RWPE1 (cell line): ENCODE measurements around the gene DGKI.

Experiments
- CTCF ChIA-PET: fragments of 350-600 bp; sonication (Branson Sonifier 250); formaldehyde crosslinking; extraction: SDS; loops from one replicate; lab custom pipeline; 2021; lab: Yijun Ruan, JAX
- POLR2A ChIA-PET: fragments of 400-600 bp; formaldehyde crosslinking; extraction: SDS; loops from one replicate; lab custom pipeline; 2020; ENCODE audit warnings: antibody characterized with exemption; ENCODE audit not compliant: low non-redundant PET; lab: Yijun Ruan, JAX
- DNase-seq: peaks from one replicate; pipeline ENCODE4 v3.0.0; 2012; ENCODE audit warnings: low spot score
- H3K27ac ChIP-seq: fragments of 450-650 bp; 2 replicates; pipeline ENCODE4 v1.5.1; 2017
- CTCF ChIP-seq: fragments of 450-650 bp; conservative IDR thresholded peaks from 2 replicates; pipeline ENCODE4 v1.5.1; 2017; ENCODE audit warnings: low read depth, mild to moderate bottlenecking

DGKI gene

DNA sequence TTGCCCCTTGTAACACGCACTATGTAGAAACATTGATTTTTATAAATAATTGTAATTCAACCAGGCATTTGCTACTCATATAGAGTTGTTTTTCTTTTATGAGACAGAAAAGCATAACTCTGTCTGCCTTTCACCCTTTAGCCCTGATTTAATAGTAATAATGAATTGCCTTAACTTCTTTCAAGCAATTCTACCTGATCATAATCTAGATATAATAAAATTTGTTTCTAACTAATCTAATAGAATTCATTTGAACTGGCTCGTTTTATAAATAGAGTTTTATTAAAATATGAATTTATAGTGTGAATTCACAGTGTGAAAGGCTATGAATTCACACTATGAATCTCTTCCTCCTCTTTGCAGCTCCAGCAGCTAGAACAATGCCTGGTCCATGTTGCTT lies 319.1 kb downstream of the DGKI start:
- H3K27ac ChIP-seq = no peak overlapping the region
- no peak for TF ChIP-seq CTCF
- POLR2A ChIA-PET = no interaction called here
- DNase-seq = no peak
- CTCF ChIA-PET = no interaction called here

DNA sequence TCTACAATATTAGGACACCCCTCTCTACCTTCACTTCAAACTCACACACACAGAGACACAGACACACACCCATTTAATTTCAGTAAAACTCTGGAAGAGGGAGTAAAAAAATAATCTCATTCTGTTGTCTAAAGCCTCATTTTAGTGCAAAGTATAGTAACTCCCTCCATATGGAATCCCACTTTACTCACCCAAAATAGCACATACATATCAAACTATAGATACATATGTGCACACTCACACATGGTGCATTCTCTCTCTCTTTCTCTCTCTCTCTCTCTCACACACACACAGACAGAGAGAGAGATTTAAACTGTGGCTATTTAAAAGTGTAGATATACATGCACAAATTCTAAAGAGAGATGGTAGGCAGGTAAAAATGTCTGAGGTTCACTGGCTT lies 323.6 kb downstream of the DGKI start:
- ChIA-PET CTCF (no interaction called here), POLR2A (no interaction called here)
- no peak overlapping the region for H3K27ac ChIP-seq
- no peak for TF ChIP-seq CTCF
- DNase-seq = no peak

DNA sequence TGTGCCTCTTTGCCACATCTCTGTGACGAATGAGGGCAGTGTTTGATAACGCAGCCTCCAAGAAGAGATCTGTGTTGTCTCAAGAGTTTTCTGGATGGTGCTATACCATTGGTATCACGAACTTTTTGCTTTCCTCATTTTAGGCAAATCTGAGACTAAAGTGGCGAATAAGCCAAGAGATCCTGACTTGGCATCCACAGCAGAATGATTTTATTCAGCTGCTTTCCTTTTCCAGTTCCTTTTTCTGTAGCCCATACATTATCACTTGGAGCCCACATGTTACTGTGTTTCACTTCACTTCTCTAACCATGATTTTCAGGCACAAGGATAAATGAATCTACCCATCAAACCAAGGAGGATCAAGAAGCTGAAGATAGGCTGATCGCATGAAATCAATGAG lies 325.3 kb downstream of the DGKI start:
- POLR2A ChIA-PET = no interaction called here
- CTCF ChIA-PET = interaction anchor here (0.5 kb wide), 1 partner anchor 14 kb away, joined by 3 read pairs; no protein-coding TSS in a partner anchor
- TF ChIP-seq CTCF = no peak
- no peak overlapping the region for H3K27ac ChIP-seq
- DNase-seq = no peak

DNA sequence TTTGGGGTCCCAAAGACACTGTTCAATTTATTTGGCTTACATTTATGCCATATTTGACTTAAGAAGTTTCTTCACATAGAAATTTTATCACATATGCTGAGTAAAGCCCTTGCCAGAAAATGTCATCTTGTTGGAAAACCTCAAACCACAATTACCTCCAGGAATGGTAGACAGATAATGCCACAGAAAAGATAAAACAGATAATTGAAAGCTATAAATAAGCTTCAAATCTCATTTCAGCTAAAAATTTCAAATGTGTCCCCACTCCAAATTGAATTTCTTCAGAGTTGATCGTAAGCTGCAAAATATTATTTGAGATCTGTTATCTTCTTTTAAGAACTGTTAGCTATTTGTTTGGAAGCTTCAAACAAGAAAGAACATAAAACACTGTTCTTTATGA lies 326.8 kb downstream of the DGKI start:
- no peak for TF ChIP-seq CTCF
- no peak for DNase-seq
- no peak overlapping the region for H3K27ac ChIP-seq
- ChIA-PET CTCF (no interaction called here), POLR2A (no interaction called here)

DNA sequence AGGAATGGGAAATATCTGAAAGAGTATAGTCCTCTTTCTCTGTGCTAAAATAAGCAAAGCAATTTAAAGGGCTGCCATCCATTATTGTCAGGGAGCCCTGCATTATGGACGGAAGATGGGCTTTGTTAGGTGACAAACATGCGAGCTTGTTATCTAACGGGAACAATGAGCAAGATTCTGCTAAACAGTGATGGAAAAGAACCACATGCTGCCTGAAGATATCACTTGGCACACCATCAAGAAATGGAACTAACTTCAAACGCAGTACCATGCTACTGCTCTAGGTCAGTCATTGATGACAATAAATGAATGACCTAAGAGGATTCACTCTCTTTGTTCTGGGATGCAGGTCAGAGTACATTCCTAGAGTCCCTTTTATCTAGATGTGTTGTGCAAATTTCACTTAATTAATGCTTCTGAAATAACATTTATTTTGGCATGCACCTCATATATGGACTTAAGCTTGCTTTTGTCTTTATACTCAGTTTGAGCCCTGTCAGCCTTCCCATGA lies 327.5 kb downstream of the DGKI start:
- no peak for DNase-seq
- no peak overlapping the region for H3K27ac ChIP-seq
- no peak for TF ChIP-seq CTCF
- CTCF ChIA-PET = no interaction called here
- POLR2A ChIA-PET = no interaction called here

GRCh38 chr7:137513091-137513490 lies 333.7 kb downstream of the DGKI start:
- DNase-seq = no peak
- TF ChIP-seq CTCF = no peak
- ChIA-PET POLR2A (no interaction called here), CTCF (no interaction called here)
- H3K27ac ChIP-seq = no peak overlapping the region
